GM23338 (cell line): Measurements from ENCODE around the gene LEMD1. TPM values are rescaled to one million over a fixed set of nuclear protein-coding genes. Genes with fewer than 3 reads are reported as not detected.

Source experiments
- ATAC-seq: fragments of 200-7000 bp; cut with Tn5 transposase; 3 replicates; pipeline ENCODE4 v1.9.1; 2020
- DNase-seq: peaks from one replicate; pipeline ENCODE4 v3.0.0-alpha.2; 2015; ENCODE audit warnings: low spot score
- H2AFZ ChIP-seq: fragments of 200-600 bp; sonication (generic); 2 replicates; pipeline ENCODE4 v1.8.0; 2016; ENCODE audit warnings: antibody characterized with exemption, mild to moderate bottlenecking, moderate library complexity
- H3F3A ChIP-seq: fragments of 200-600 bp; sonication (generic); replicated peaks from 2 replicates; pipeline ENCODE4 v1.8.0; 2017; ENCODE audit warnings: antibody characterized with exemption, mixed run types, low read depth
- H3K27ac ChIP-seq: fragments of 200-600 bp; sonication (generic); 2 replicates; pipeline ENCODE4 v1.6.1; 2016; ENCODE audit warnings: low read depth
- H3K27me3 ChIP-seq: fragments of 200-600 bp; sonication (generic); 2 replicates; pipeline ENCODE4 v1.8.0; 2016; ENCODE audit warnings: mild to moderate bottlenecking, mixed run types, moderate library complexity; ENCODE audit not compliant: insufficient read depth
- H3K36me3 ChIP-seq: fragments of 200-600 bp; sonication (generic); 2 replicates; pipeline ENCODE4 v1.8.0; 2016; ENCODE audit warnings: mild to moderate bottlenecking; ENCODE audit not compliant: insufficient read depth
- H3K4me1 ChIP-seq: fragments of 200-600 bp; sonication (generic); 2 replicates; pipeline ENCODE4 v1.8.0; 2016; ENCODE audit warnings: mild to moderate bottlenecking, moderate library complexity; ENCODE audit not compliant: insufficient read depth
- H3K4me2 ChIP-seq: fragments of 200-600 bp; sonication (generic); 2 replicates; pipeline ENCODE4 v1.7.1; 2017; ENCODE audit warnings: mixed run types
- H3K4me3 ChIP-seq: fragments of 200-600 bp; sonication (generic); 2 replicates; pipeline ENCODE4 v1.6.1; 2016; ENCODE audit warnings: mixed run types
- H3K79me2 ChIP-seq: fragments of 200-600 bp; sonication (generic); replicated peaks from 2 replicates; pipeline ENCODE4 v1.8.0; 2017; ENCODE audit warnings: mild to moderate bottlenecking; ENCODE audit not compliant: insufficient read depth
- H3K9me2 ChIP-seq: fragments of 200-600 bp; sonication (generic); 2 replicates; pipeline ENCODE4 v1.8.0; 2017; ENCODE audit not compliant: insufficient read depth
- H4K20me1 ChIP-seq: fragments of 200-600 bp; sonication (generic); replicated peaks from 2 replicates; pipeline ENCODE4 v1.8.0; 2017; ENCODE audit warnings: mild to moderate bottlenecking; ENCODE audit not compliant: insufficient read depth
- H3K27ac Mint-ChIP-seq: 2 replicates; pipeline ENCODE4 v1.8.0; 2020; ENCODE audit warnings: inconsistent platforms, mild to moderate bottlenecking, moderate library complexity, mixed read lengths
- H3K27me3 Mint-ChIP-seq: 3 replicates; pipeline ENCODE4 v1.8.0; 2022; ENCODE audit warnings: low read depth, mild to moderate bottlenecking, moderate library complexity, mixed read lengths, inconsistent platforms; ENCODE audit not compliant: insufficient read depth, poor library complexity
- H3K36me3 Mint-ChIP-seq: 3 replicates; pipeline ENCODE4 v1.8.0; 2021; ENCODE audit warnings: low read depth, mild to moderate bottlenecking, inconsistent platforms, moderate library complexity, mixed read lengths
- H3K4me1 Mint-ChIP-seq: 3 replicates; pipeline ENCODE4 v1.8.0; 2020; ENCODE audit warnings: mild to moderate bottlenecking, inconsistent platforms, mixed read lengths
- H3K4me3 Mint-ChIP-seq: 3 replicates; pipeline ENCODE4 v1.8.0; 2021; ENCODE audit warnings: moderate library complexity, mild to moderate bottlenecking, inconsistent platforms, mixed read lengths
- H3K9me3 Mint-ChIP-seq: 3 replicates; pipeline ENCODE4 v1.8.0; 2020; ENCODE audit warnings: moderate library complexity, mild to moderate bottlenecking, inconsistent platforms, mixed read lengths
- CREB1 ChIP-seq: fragments of 250-450 bp; sonication (Bioruptor Pico); IDR thresholded peaks from 2 replicates; pipeline ENCODE4 v1.5.0; 2020; ENCODE audit warnings: low read depth, mild to moderate bottlenecking, moderate library complexity
- EZH2 ChIP-seq: fragments of 200-600 bp; sonication (generic); IDR thresholded peaks from one replicate; pipeline ENCODE4 v1.8.0; 2017; ENCODE audit warnings: antibody characterized with exemption, mild to moderate bottlenecking, low read depth; ENCODE audit not compliant: unreplicated experiment
- JUNB ChIP-seq: IDR thresholded peaks from one replicate; pipeline ENCODE4 v1.6.1; 2016; ENCODE audit warnings: antibody characterized with exemption; ENCODE audit not compliant: unreplicated experiment
- POLR2AphosphoS5 ChIP-seq: IDR thresholded peaks from 2 replicates; pipeline ENCODE4 v1.6.1; 2016; ENCODE audit warnings: antibody characterized with exemption, low read depth
- STAT1 ChIP-seq: IDR thresholded peaks from one replicate; pipeline ENCODE4 v1.6.1; 2016; ENCODE audit warnings: antibody characterized with exemption; ENCODE audit not compliant: unreplicated experiment
- ZNF114 ChIP-seq: fragments of 250-450 bp; sonication (Bioruptor Pico); IDR thresholded peaks from 2 replicates; pipeline ENCODE4 v1.5.0; 2020; ENCODE audit warnings: mild to moderate bottlenecking, moderate library complexity
- ZNF331 ChIP-seq: fragments of 250-450 bp; sonication (Bioruptor Pico); IDR thresholded peaks from 2 replicates; pipeline ENCODE4 v1.5.0; 2020; ENCODE audit warnings: low read depth, mild to moderate bottlenecking, moderate library complexity
- polyA plus RNA-seq: library from polyadenylated mRNA; unstranded; fragments of >200 nt; fragmentation: Nextera tagmentation; extraction: Ambion mirVana; gene quantifications from 2 replicates; pipeline ENCODE4 v1.2.1, GENCODE V29; 2016
- total RNA-seq: library from RNA; depleted of rRNA; stranded (reverse); fragments of >200 nt; shearing (Covaris generic); gene quantifications from 2 replicates; pipeline ENCODE4 v1.2.3, GENCODE V29; 2014
- TF ChIP-seq, protein P1 (sequence below), 2 experiments: fragments of 200-600 bp in 1 of 2; sonication (generic) in 1 of 2; conservative IDR thresholded peaks; 2 replicates each; pipeline versions ENCODE4 v1.5.1 to v1.6.1; 2016 to 2017; ENCODE audit warnings: antibody characterized with exemption in 2 of 2, low read depth in 2 of 2, mild to moderate bottlenecking in 2 of 2, moderate library complexity in 1 of 2
- TF ChIP-seq, protein P2 (sequence below): IDR thresholded peaks from one replicate; pipeline ENCODE4 v1.6.1; 2018; ENCODE audit warnings: antibody characterized with exemption; ENCODE audit not compliant: unreplicated experiment
- TF ChIP-seq, protein P3 (sequence below): IDR thresholded peaks from 2 replicates; pipeline ENCODE4 v1.6.1; 2016; ENCODE audit warnings: antibody characterized with exemption

LEMD1 gene
- total and polyA plus RNA-seq, 2 experiments from 2014 or later = 4.7 to 10.7 TPM

DNA sequence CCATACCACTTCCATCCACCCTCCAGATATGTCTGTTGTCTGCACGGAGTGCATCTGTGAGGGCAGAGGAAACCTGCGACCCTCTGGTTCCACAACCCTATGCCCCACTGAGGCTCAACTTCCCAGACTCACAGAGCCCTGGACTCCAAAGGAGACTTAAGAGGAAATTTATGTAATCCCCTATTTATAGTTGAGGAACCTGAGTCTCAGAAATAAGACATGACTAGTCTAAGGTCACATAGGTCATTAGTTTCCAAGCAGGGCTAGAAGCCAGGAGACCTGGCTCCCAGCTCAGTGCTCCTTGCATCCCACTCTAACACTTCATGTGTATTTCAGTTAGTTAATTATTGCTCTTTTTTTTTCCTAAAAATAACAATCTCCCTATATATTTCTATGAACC lies 15.7 kb upstream of the LEMD1 start:
- Histone ChIP-seq H3K4me2 (no peak overlapping the region), H3K27ac (no peak overlapping the region), H3K4me1 (peaks cover 49% of the 10 kb centered on the region), H3K79me2 (no peaks in the 10 kb centered on the region), H3K27me3 (0 out of 2 replicates have a peak, but pooled peaks cover 5% of the 10 kb centered on the region), H3K36me3 (no peaks in the 10 kb centered on the region), H2AFZ (no peak overlapping the region), H3K4me3 (no peak overlapping the region), H3F3A (peaks cover 12% of the 10 kb centered on the region; the same call in 1 of the 2 replicates), H4K20me1 (0 out of 2 replicates have a peak, but pooled peaks cover 7% of the 10 kb centered on the region), H3K9me2 (no peaks in the 10 kb centered on the region)
- Mint-ChIP-seq H3K36me3 (peaks cover 5% of the 10 kb centered on the region; the same call in 1 of the 3 replicates), H3K27me3 (peaks cover 49% of the 10 kb centered on the region), H3K27ac (no peak overlapping the region), H3K4me3 (no peak overlapping the region), H3K9me3 (no peaks in the 10 kb centered on the region), H3K4me1 (peaks cover 56% of the 10 kb centered on the region)
- TF ChIP-seq, protein P1, sequence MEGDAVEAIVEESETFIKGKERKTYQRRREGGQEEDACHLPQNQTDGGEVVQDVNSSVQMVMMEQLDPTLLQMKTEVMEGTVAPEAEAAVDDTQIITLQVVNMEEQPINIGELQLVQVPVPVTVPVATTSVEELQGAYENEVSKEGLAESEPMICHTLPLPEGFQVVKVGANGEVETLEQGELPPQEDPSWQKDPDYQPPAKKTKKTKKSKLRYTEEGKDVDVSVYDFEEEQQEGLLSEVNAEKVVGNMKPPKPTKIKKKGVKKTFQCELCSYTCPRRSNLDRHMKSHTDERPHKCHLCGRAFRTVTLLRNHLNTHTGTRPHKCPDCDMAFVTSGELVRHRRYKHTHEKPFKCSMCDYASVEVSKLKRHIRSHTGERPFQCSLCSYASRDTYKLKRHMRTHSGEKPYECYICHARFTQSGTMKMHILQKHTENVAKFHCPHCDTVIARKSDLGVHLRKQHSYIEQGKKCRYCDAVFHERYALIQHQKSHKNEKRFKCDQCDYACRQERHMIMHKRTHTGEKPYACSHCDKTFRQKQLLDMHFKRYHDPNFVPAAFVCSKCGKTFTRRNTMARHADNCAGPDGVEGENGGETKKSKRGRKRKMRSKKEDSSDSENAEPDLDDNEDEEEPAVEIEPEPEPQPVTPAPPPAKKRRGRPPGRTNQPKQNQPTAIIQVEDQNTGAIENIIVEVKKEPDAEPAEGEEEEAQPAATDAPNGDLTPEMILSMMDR (conservative IDR thresholded peaks at IDR 0.05; ENCODE audit: low read depth in 2 of 2) = no peak
- TF ChIP-seq ZNF114 (CRISPR knock-in tag) (no peak), CREB1 (CRISPR knock-in tag) (no peak), EZH2 (no peak)
- TF ChIP-seq, protein P2, sequence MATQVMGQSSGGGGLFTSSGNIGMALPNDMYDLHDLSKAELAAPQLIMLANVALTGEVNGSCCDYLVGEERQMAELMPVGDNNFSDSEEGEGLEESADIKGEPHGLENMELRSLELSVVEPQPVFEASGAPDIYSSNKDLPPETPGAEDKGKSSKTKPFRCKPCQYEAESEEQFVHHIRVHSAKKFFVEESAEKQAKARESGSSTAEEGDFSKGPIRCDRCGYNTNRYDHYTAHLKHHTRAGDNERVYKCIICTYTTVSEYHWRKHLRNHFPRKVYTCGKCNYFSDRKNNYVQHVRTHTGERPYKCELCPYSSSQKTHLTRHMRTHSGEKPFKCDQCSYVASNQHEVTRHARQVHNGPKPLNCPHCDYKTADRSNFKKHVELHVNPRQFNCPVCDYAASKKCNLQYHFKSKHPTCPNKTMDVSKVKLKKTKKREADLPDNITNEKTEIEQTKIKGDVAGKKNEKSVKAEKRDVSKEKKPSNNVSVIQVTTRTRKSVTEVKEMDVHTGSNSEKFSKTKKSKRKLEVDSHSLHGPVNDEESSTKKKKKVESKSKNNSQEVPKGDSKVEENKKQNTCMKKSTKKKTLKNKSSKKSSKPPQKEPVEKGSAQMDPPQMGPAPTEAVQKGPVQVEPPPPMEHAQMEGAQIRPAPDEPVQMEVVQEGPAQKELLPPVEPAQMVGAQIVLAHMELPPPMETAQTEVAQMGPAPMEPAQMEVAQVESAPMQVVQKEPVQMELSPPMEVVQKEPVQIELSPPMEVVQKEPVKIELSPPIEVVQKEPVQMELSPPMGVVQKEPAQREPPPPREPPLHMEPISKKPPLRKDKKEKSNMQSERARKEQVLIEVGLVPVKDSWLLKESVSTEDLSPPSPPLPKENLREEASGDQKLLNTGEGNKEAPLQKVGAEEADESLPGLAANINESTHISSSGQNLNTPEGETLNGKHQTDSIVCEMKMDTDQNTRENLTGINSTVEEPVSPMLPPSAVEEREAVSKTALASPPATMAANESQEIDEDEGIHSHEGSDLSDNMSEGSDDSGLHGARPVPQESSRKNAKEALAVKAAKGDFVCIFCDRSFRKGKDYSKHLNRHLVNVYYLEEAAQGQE = no peak
- DNase-seq (no peak), ATAC-seq (no peak)

DNA sequence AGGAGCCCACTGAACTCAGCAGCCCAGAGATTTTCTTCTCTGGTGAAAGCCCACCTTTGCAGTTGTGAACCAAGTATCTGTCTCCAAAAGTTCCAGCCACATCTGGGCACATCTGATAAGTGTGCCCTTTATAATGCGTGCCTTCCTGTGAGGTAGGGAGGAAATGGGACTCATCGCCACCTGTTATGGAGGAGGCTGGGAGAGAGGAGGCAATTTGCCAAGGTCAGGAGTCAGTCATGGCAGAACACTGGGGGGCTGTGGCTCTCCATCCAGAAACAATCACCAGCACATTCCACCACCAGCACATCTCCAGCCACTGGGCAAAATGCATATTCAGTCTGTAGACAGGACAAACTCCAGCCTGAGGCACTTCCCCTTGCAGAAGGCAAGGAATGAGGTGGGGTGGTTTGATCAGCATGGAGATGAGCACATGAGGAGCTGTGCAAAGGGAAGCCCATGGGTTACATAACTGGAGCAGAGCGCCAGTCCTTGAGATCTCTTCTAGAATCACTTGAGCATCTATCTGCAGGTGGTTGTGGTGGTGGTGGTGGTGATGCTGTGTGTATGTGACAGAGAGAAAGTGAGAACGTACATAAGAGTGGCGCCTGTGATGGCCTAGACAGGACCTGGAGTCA lies 15.0 kb upstream of the LEMD1 start:
- Histone ChIP-seq H3K9me2 (no peaks in the 10 kb centered on the region), H3K4me3 (no peak overlapping the region), H3K79me2 (no peaks in the 10 kb centered on the region), H3K4me1 (peaks cover 43% of the 10 kb centered on the region), H3K27ac (no peak overlapping the region), H2AFZ (no peak overlapping the region), H3K36me3 (no peaks in the 10 kb centered on the region), H3K27me3 (0 out of 2 replicates have a peak, but pooled peaks cover 5% of the 10 kb centered on the region), H4K20me1 (0 out of 2 replicates have a peak, but pooled peaks cover 7% of the 10 kb centered on the region), H3F3A (0 out of 2 replicates have a peak, but pooled peaks cover 6% of the 10 kb centered on the region), H3K4me2 (no peak overlapping the region)
- Mint-ChIP-seq H3K9me3 (no peaks in the 10 kb centered on the region), H3K36me3 (peaks cover 5% of the 10 kb centered on the region; the same call in 1 of the 3 replicates), H3K27ac (no peak overlapping the region), H3K27me3 (peaks cover 48% of the 10 kb centered on the region), H3K4me3 (no peak overlapping the region), H3K4me1 (peaks cover 53% of the 10 kb centered on the region)
- no peak for DNase-seq
- no peak for ATAC-seq
- TF ChIP-seq STAT1 (no peak), POLR2AphosphoS5 (no peak), ZNF114 (CRISPR knock-in tag) (no peak), ZNF331 (no peak), JUNB (no peak), EZH2 (no peak)
- TF ChIP-seq, protein P1 (conservative IDR thresholded peaks at IDR 0.05; ENCODE audit: low read depth in 2 of 2) = no peak
- TF ChIP-seq, protein P2 = no peak
- TF ChIP-seq, protein P3, sequence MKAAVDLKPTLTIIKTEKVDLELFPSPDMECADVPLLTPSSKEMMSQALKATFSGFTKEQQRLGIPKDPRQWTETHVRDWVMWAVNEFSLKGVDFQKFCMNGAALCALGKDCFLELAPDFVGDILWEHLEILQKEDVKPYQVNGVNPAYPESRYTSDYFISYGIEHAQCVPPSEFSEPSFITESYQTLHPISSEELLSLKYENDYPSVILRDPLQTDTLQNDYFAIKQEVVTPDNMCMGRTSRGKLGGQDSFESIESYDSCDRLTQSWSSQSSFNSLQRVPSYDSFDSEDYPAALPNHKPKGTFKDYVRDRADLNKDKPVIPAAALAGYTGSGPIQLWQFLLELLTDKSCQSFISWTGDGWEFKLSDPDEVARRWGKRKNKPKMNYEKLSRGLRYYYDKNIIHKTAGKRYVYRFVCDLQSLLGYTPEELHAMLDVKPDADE = no peak
